Measurements from ENCODE around the gene CTNNAL1.
A peak's percentile ranks its signal among the peaks of the same experiment; 100 is the strongest.

Gene CTNNAL1

GRCh38 chr9:109016132-109016531, 2.8 kb upstream of the CTNNAL1 start:
- Mint-ChIP-seq H3K27ac (no peak overlapping the region), H3K4me3 (no peak overlapping the region)

GRCh38 chr9:109014608-109015280, 1.4 kb upstream of the CTNNAL1 start:
- Mint-ChIP-seq H3K4me3 (peak overlapping the region; percentile 89), H3K27ac (no peak overlapping the region), H3K9me3 (ENCODE audit: low read depth) (no peaks in the 10 kb centered on the region), H3K4me1 (ENCODE audit: low read depth) (peaks cover 31% of the 10 kb centered on the region), H3K27me3 (no peaks in the 10 kb centered on the region), H3K36me3 (peaks cover 6% of the 10 kb centered on the region)

More at GRCh38 chr9:109016132-109016531, 2.8 kb upstream of the CTNNAL1 start:
- H3K27me3 Mint-ChIP-seq = no peaks in the 10 kb centered on the region
- H3K36me3 Mint-ChIP-seq = peaks cover 6% of the 10 kb centered on the region
- H3K4me1 Mint-ChIP-seq (ENCODE audit: low read depth) = peaks cover 21% of the 10 kb centered on the region
- H3K9me3 Mint-ChIP-seq (ENCODE audit: low read depth) = no peaks in the 10 kb centered on the region

GRCh38 chr9:109013679-109014607, 644 bp upstream of the CTNNAL1 start:
- Mint-ChIP-seq H3K27ac (peak overlapping the region; percentile 68), H3K4me1 (ENCODE audit: low read depth) (peaks cover 31% of the 10 kb centered on the region), H3K9me3 (ENCODE audit: low read depth) (no peaks in the 10 kb centered on the region), H3K36me3 (peaks cover under 1% of the 10 kb centered on the region), H3K27me3 (peaks cover 4% of the 10 kb centered on the region), H3K4me3 (peak overlapping the region; percentile 89)

GRCh38 chr9:109012009-109012875, 1.1 kb downstream of the CTNNAL1 start:
- H3K4me1 Mint-ChIP-seq (ENCODE audit: low read depth) = peaks cover 31% of the 10 kb centered on the region
- peaks cover 7% of the 10 kb centered on the region for H3K27me3 Mint-ChIP-seq
- no peaks in the 10 kb centered on the region for H3K36me3 Mint-ChIP-seq
- H3K9me3 Mint-ChIP-seq (ENCODE audit: low read depth) = no peaks in the 10 kb centered on the region
- peak overlapping the region; percentile 97 for H3K4me3 Mint-ChIP-seq
- peak overlapping the region; percentile 93 for H3K27ac Mint-ChIP-seq

GRCh38 chr9:109011231-109011671, 2.0 kb downstream of the CTNNAL1 start:
- Mint-ChIP-seq H3K4me3 (peak overlapping the region; percentile 97), H3K27me3 (peaks cover 7% of the 10 kb centered on the region), H3K9me3 (ENCODE audit: low read depth) (no peaks in the 10 kb centered on the region), H3K4me1 (ENCODE audit: low read depth) (peaks cover 31% of the 10 kb centered on the region), H3K27ac (no peak overlapping the region), H3K36me3 (no peaks in the 10 kb centered on the region)

GRCh38 chr9:109010746-109011145, 2.6 kb downstream of the CTNNAL1 start:
- Mint-ChIP-seq H3K27ac (peak overlapping the region; percentile 25), H3K36me3 (no peaks in the 10 kb centered on the region), H3K4me1 (ENCODE audit: low read depth) (peaks cover 31% of the 10 kb centered on the region), H3K27me3 (peaks cover 7% of the 10 kb centered on the region), H3K4me3 (peak overlapping the region; percentile 39), H3K9me3 (ENCODE audit: low read depth) (no peaks in the 10 kb centered on the region)

- no peak overlapping the region for H3K4me3 Mint-ChIP-seq
- no peak overlapping the region for H3K27ac Mint-ChIP-seq
- H3K4me1 Mint-ChIP-seq (ENCODE audit: low read depth) = peaks cover 12% of the 10 kb centered on the region
- H3K36me3 Mint-ChIP-seq = peaks cover 11% of the 10 kb centered on the region
- H3K9me3 Mint-ChIP-seq (ENCODE audit: low read depth) = peaks cover 16% of the 10 kb centered on the region
- H3K27me3 Mint-ChIP-seq = peaks cover 13% of the 10 kb centered on the region
Observed at GRCh38 chr9:109005678-109006077, 7.6 kb downstream of the CTNNAL1 start.

GRCh38 chr9:109003116-109003515, 10.2 kb downstream of the CTNNAL1 start:
- Mint-ChIP-seq H3K4me1 (ENCODE audit: low read depth) (peaks cover 10% of the 10 kb centered on the region), H3K36me3 (peaks cover 11% of the 10 kb centered on the region), H3K27ac (no peak overlapping the region), H3K4me3 (no peak overlapping the region), H3K9me3 (ENCODE audit: low read depth) (peaks cover 16% of the 10 kb centered on the region), H3K27me3 (peaks cover 10% of the 10 kb centered on the region)

GRCh38 chr9:109002141-109002540, 11.2 kb downstream of the CTNNAL1 start:
- Mint-ChIP-seq H3K27ac (no peak overlapping the region), H3K36me3 (peaks cover 11% of the 10 kb centered on the region), H3K4me1 (ENCODE audit: low read depth) (peaks cover 10% of the 10 kb centered on the region), H3K9me3 (ENCODE audit: low read depth) (peaks cover 16% of the 10 kb centered on the region), H3K4me3 (no peak overlapping the region), H3K27me3 (peaks cover 6% of the 10 kb centered on the region)

GRCh38 chr9:109001275-109001676, 12.0 kb downstream of the CTNNAL1 start:
- Mint-ChIP-seq H3K27me3 (peaks cover 6% of the 10 kb centered on the region), H3K9me3 (ENCODE audit: low read depth) (peaks cover 16% of the 10 kb centered on the region), H3K4me3 (no peak overlapping the region), H3K4me1 (ENCODE audit: low read depth) (peaks cover 10% of the 10 kb centered on the region), H3K36me3 (peaks cover 11% of the 10 kb centered on the region), H3K27ac (no peak overlapping the region)

GRCh38 chr9:108997112-108997511, 16.2 kb downstream of the CTNNAL1 start:
- Mint-ChIP-seq H3K27me3 (no peaks in the 10 kb centered on the region), H3K27ac (no peak overlapping the region), H3K36me3 (peaks cover under 1% of the 10 kb centered on the region), H3K4me1 (ENCODE audit: low read depth) (peaks cover 13% of the 10 kb centered on the region), H3K9me3 (ENCODE audit: low read depth) (peaks cover under 1% of the 10 kb centered on the region), H3K4me3 (no peak overlapping the region)

GRCh38 chr9:108996643-108997042, 16.7 kb downstream of the CTNNAL1 start:
- Mint-ChIP-seq H3K27ac (no peak overlapping the region), H3K4me1 (ENCODE audit: low read depth) (peaks cover 13% of the 10 kb centered on the region), H3K9me3 (ENCODE audit: low read depth) (no peaks in the 10 kb centered on the region), H3K4me3 (no peak overlapping the region), H3K36me3 (no peaks in the 10 kb centered on the region), H3K27me3 (no peaks in the 10 kb centered on the region)

- no peak overlapping the region for H3K4me3 Mint-ChIP-seq
- no peaks in the 10 kb centered on the region for H3K9me3 Mint-ChIP-seq (ENCODE audit: low read depth)
- no peaks in the 10 kb centered on the region for H3K36me3 Mint-ChIP-seq
- H3K27ac Mint-ChIP-seq = no peak overlapping the region
- H3K27me3 Mint-ChIP-seq = no peaks in the 10 kb centered on the region
- peaks cover 4% of the 10 kb centered on the region for H3K4me1 Mint-ChIP-seq (ENCODE audit: low read depth)
Observed at GRCh38 chr9:108994695-108995094, 18.6 kb downstream of the CTNNAL1 start.

GRCh38 chr9:108991479-108991878, 21.8 kb downstream of the CTNNAL1 start:
- H3K4me3 Mint-ChIP-seq = no peak overlapping the region
- H3K4me1 Mint-ChIP-seq (ENCODE audit: low read depth) = peaks cover 4% of the 10 kb centered on the region
- H3K27me3 Mint-ChIP-seq = no peaks in the 10 kb centered on the region
- H3K36me3 Mint-ChIP-seq = peaks cover 4% of the 10 kb centered on the region
- H3K27ac Mint-ChIP-seq = no peak overlapping the region
- H3K9me3 Mint-ChIP-seq (ENCODE audit: low read depth) = no peaks in the 10 kb centered on the region
